Measurements from ENCODE around the gene SCCPDH. TPM values are rescaled to one million over a fixed set of nuclear protein-coding genes. Genes with fewer than 3 reads are reported as not detected.

Gene SCCPDH
- polyA plus RNA-seq, 1 of the 3 experiments (the other 2 are of a cell fraction), result 32.2 TPM

GRCh38 chr1:246750752-246751151 is 26.5 kb downstream of the SCCPDH start:
- Histone ChIP-seq H3K9ac (no peak overlapping the region), H3K79me2 (ENCODE audit: insufficient read depth) (no peaks in the 10 kb centered on the region), H2AFZ (ENCODE audit: low read depth) (no peak overlapping the region), H3F3A (replicated peaks; ENCODE audit: insufficient read depth) (no peaks in the 10 kb centered on the region), H4K20me1 (ENCODE audit: insufficient read depth) (no peaks in the 10 kb centered on the region), H3K27ac (ENCODE audit: low read depth in 2 of 2, low read length in 1 of 2) (no peak overlapping the region), H3K9me2 (no peaks in the 10 kb centered on the region), H3K4me2 (no peak overlapping the region), H3K36me3 (replicated peaks in 1 of 2; ENCODE audit: control insufficient read depth in 1 of 2, insufficient read depth in 2 of 2, low read length in 1 of 2) (peaks cover 17 to 31% of the 10 kb centered on the region in 2 experiments), H3K4me1 (ENCODE audit: control insufficient read depth in 1 of 2, insufficient read depth in 2 of 2, low read depth in 1 of 2, low read length in 1 of 2) (no peaks in the 10 kb centered on the region; a peak in 1 of 4 replicates), H3K9me3 (no peaks in the 10 kb centered on the region), H3K4me3 (ENCODE audit: low read depth in 2 of 2, low read length in 1 of 2) (no peak overlapping the region), H3K27me3 (ENCODE audit: insufficient read depth) (no peaks in the 10 kb centered on the region)
- TF ChIP-seq FOSL2 (IDR thresholded peaks at IDR 0.05; ENCODE audit: borderline replicate concordance, low read depth) (no peak), GATA2 (CRISPR knock-in tag; IDR thresholded peaks at IDR 0.05) (no peak), MAX (IDR thresholded peaks at IDR 0.05; ENCODE audit: low read depth) (no peak), ELF1 (IDR thresholded peaks at IDR 0.05) (no peak), CTCF (IDR thresholded peaks at IDR 0.05) (no peak), USF1 (IDR thresholded peaks at IDR 0.05; ENCODE audit: borderline replicate concordance, low read depth) (no peak), RFX5 (IDR thresholded peaks at IDR 0.05; ENCODE audit: low read length) (no peak), MXI1 (IDR thresholded peaks at IDR 0.05; ENCODE audit: low read depth, low read length) (no peak), EP300 (IDR thresholded peaks at IDR 0.05; ENCODE audit: borderline replicate concordance in 1 of 2, low read depth in 1 of 2, low read length in 1 of 2) (no peak), TAF1 (IDR thresholded peaks at IDR 0.05; ENCODE audit: borderline replicate concordance, low read depth, low read length) (no peak), IRF3 (IDR thresholded peaks at IDR 0.05; ENCODE audit: low read depth, low read length) (no peak)
- 91% methylated on average over 7 of the region's 7 CpGs for WGBS (ENCODE audit: low lambda C conversion rate)
- POLR2A ChIA-PET, result no interaction called here
- CTCF ChIA-PET, result interaction anchor here (1.4 kb wide), 1 partner anchor 61 kb away, joined by 3 read pairs; no protein-coding TSS in a partner anchor
- DNase-seq, result no peak
